Caco-2 (cell line): ENCODE results near the gene S100A9. TPM values are rescaled to one million over a fixed set of nuclear protein-coding genes. Genes with fewer than 3 reads are reported as not detected.
"Not testable (repeated sequence)": the region's sequence is repeated elsewhere in the genome, so short reads cannot be mapped to it uniquely, and the experiment has no call there.

ENCODE experiments used
- BruUV-seq: library from RNA; stranded (reverse); fragments of 400-500 nt; replicated peaks from 2 replicates; lab custom pipeline; 2021; lab: Mats Ljungman, UMichigan
- CTCF ChIA-PET: fragments of 300-600 bp; sonication (Branson Sonifier 250); formaldehyde crosslinking; loops from one replicate; lab custom pipeline; 2022; ENCODE audit warnings: antibody characterized with exemption; lab: Charles Lee
- POLR2A ChIA-PET: fragments of 300-600 bp; sonication (Branson Sonifier 250); formaldehyde crosslinking; loops from one replicate; lab custom pipeline; 2022; ENCODE audit warnings: antibody characterized with exemption; lab: Charles Lee
- DNase-seq, 2 experiments: peaks; one replicate each; pipeline versions ENCODE4 v3.0.0 to v3.0.0-alpha.2; 2020 to 2022
- H3K27me3 ChIP-seq: replicated peaks from 2 replicates; pipeline ENCODE4 v1.6.0; 2011; ENCODE audit warnings: low read length; ENCODE audit not compliant: control insufficient read depth, insufficient read depth
- H3K36me3 ChIP-seq: 2 replicates; pipeline ENCODE4 v1.5.1; 2011; ENCODE audit warnings: low read length; ENCODE audit not compliant: control insufficient read depth, insufficient read depth
- H3K4me1 ChIP-seq: fragments of 250-450 bp; sonication (Bioruptor Pico); 2 replicates; pipeline ENCODE4 v1.5.1; 2020; ENCODE audit warnings: mild to moderate bottlenecking
- H3K4me3 ChIP-seq: 2 replicates; pipeline ENCODE4 v1.5.1; 2011; ENCODE audit warnings: low read depth, mild to moderate bottlenecking, control low read depth, low read length
- H3K9me3 ChIP-seq: fragments of 250-450 bp; sonication (Bioruptor Pico); 2 replicates; pipeline ENCODE4 v1.5.1; 2020; ENCODE audit warnings: mild to moderate bottlenecking, moderate library complexity
- H3K27ac Mint-ChIP-seq: one replicate; pipeline ENCODE4 v1.8.0; 2022; ENCODE audit warnings: mixed read lengths; ENCODE audit not compliant: unreplicated experiment
- H3K27me3 Mint-ChIP-seq: one replicate; pipeline ENCODE4 v1.8.0; 2022; ENCODE audit warnings: mixed read lengths; ENCODE audit not compliant: insufficient read depth, unreplicated experiment
- H3K36me3 Mint-ChIP-seq: one replicate; pipeline ENCODE4 v1.8.0; 2022; ENCODE audit warnings: mild to moderate bottlenecking, mixed read lengths; ENCODE audit not compliant: insufficient read depth, unreplicated experiment
- H3K4me1 Mint-ChIP-seq: one replicate; pipeline ENCODE4 v1.8.0; 2022; ENCODE audit warnings: low read depth, mixed read lengths; ENCODE audit not compliant: unreplicated experiment
- H3K4me3 Mint-ChIP-seq: one replicate; pipeline ENCODE4 v1.8.0; 2022; ENCODE audit warnings: mild to moderate bottlenecking, moderate library complexity, mixed read lengths; ENCODE audit not compliant: unreplicated experiment
- H3K9me3 Mint-ChIP-seq: one replicate; pipeline ENCODE4 v1.8.0; 2022; ENCODE audit warnings: mixed read lengths; ENCODE audit not compliant: unreplicated experiment
- intact Hi-C: fragments of 100-400 bp; cut with micrococcal nuclease; formaldehyde crosslinking; loops from one replicate; pipeline ENCODE4 v1.10.0; 2022; ENCODE audit not compliant: unreplicated experiment
- total RNA-seq: library from RNA; stranded (reverse); gene quantifications from 2 replicates; pipeline ENCODE4 v1.2.3, GENCODE V29; 2022

Gene S100A9
- total RNA-seq, 1 experiment from 2014 or later: not detected

DNA sequence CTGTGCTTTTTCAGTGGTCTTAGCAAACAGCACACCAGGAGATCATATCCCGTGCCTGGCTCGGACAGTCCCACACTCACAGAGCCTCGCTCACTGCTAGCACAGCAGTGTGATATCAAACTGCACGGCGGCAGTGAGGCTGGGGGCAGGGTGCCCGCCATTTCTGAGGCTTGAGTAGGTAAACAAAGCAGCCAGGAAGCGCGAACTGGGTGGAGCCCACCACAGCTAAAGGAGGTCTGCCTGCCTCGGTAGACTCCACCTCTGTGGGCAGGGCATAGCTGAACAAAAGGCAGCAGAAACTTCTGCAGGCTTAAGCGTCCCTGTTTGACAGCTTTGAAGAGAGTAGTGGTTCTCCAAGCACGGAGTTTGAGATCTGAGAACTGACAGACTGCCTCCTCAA, 49.6 kb downstream of the S100A9 start:
- H3K9me3 ChIP-seq, H3K36me3 ChIP-seq, intact Hi-C loops, H3K4me3 Mint-ChIP-seq, H3K27ac Mint-ChIP-seq, DNase-seq, POLR2A ChIA-PET, H3K4me1 Mint-ChIP-seq, H3K9me3 Mint-ChIP-seq, H3K27me3 ChIP-seq, H3K4me3 ChIP-seq, H3K4me1 ChIP-seq, H3K36me3 Mint-ChIP-seq, BruUV-seq, CTCF ChIA-PET: not testable (repeated sequence)
- H3K27me3 Mint-ChIP-seq: peaks cover 25% of the 10 kb centered on the region

Other genes starting within 250 kb of the S100A9 start
- gene SPRR2F, start 244.3 kb upstream of the S100A9 start, total RNA-seq: not detected in 2 replicates
- gene SPRR2G, start 207.0 kb upstream of the S100A9 start, total RNA-seq: not detected in 2 replicates
- not detected in 2 replicates for gene LELP1, start 154.4 kb upstream of the S100A9 start, total RNA-seq
- 0.88 TPM in 1 of 2 replicates, not detected in the other for gene PRR9, start 140.3 kb upstream of the S100A9 start, total RNA-seq
- gene LORICRIN, start 98.2 kb upstream of the S100A9 start, total RNA-seq: not detected in 2 replicates
- gene PGLYRP3, start 44.9 kb upstream of the S100A9 start, total RNA-seq: not detected in 2 replicates
- gene PGLYRP4, start 9.0 kb upstream of the S100A9 start, total RNA-seq: not detected in 2 replicates
- gene S100A12, start 17.8 kb downstream of the S100A9 start, total RNA-seq: not detected in 2 replicates
- not detected in 2 replicates for gene S100A8, start 33.2 kb downstream of the S100A9 start, total RNA-seq
- gene S100A7A, start 58.7 kb downstream of the S100A9 start, total RNA-seq: not detected in 2 replicates
- not detected in 2 replicates for gene S100A7, start 102.8 kb downstream of the S100A9 start, total RNA-seq
- gene S100A6, start 178.1 kb downstream of the S100A9 start, total RNA-seq: 416 and 432 TPM in 2 replicates
- gene S100A5, start 183.1 kb downstream of the S100A9 start, total RNA-seq: not detected in 2 replicates
- gene S100A4, start 188.0 kb downstream of the S100A9 start, total RNA-seq: 53.6 and 54.4 TPM in 2 replicates
- 0.61 and 0.84 TPM in 2 replicates for gene S100A3, start 191.4 kb downstream of the S100A9 start, total RNA-seq
- 2.4 and 3.0 TPM in 2 replicates for gene S100A2, start 208.0 kb downstream of the S100A9 start, total RNA-seq